H9 (cell line): ENCODE data around the gene RNU4-1. TPM values are rescaled to one million over a fixed set of nuclear protein-coding genes. Genes with fewer than 3 reads are reported as not detected.

Source experiments
- DNase-seq: peaks from one replicate; pipeline ENCODE4 v3.0.0-alpha.2; 2017
- H2AFZ ChIP-seq: one replicate; pipeline ENCODE4 v1.6.1; 2013; ENCODE audit warnings: mild to moderate bottlenecking, low read length, control low read depth, moderate library complexity
- H2AK5ac ChIP-seq: 2 replicates; pipeline ENCODE4 v1.6.1; 2013; ENCODE audit warnings: low read length, control low read depth, mixed read lengths; ENCODE audit not compliant: insufficient read length
- H2BK120ac ChIP-seq: one replicate; pipeline ENCODE4 v1.6.1; 2013; ENCODE audit warnings: low read depth, mild to moderate bottlenecking, low read length, control low read depth, inconsistent platforms; ENCODE audit not compliant: poor library complexity, severe bottlenecking
- H2BK12ac ChIP-seq: 2 replicates; pipeline ENCODE4 v1.6.1; 2013; ENCODE audit warnings: low read length, control low read depth, mixed read lengths, low read depth; ENCODE audit not compliant: insufficient read length
- H2BK15ac ChIP-seq: 2 replicates; pipeline ENCODE4 v1.6.1; 2013; ENCODE audit warnings: low read depth, low read length, control low read depth
- H2BK20ac ChIP-seq: one replicate; pipeline ENCODE4 v1.6.1; 2013; ENCODE audit warnings: low read depth, mild to moderate bottlenecking, low read length, control low read depth, inconsistent platforms; ENCODE audit not compliant: poor library complexity, severe bottlenecking
- H2BK5ac ChIP-seq: 2 replicates; pipeline ENCODE4 v1.6.1; 2013; ENCODE audit warnings: low read length, control low read depth, mixed read lengths; ENCODE audit not compliant: insufficient read length
- H3K14ac ChIP-seq: 2 replicates; pipeline ENCODE4 v1.6.1; 2013; ENCODE audit warnings: low read length, control low read depth; ENCODE audit not compliant: insufficient read depth
- H3K18ac ChIP-seq: 2 replicates; pipeline ENCODE4 v1.6.1; 2013; ENCODE audit warnings: low read depth, mild to moderate bottlenecking, mixed read lengths, low read length, control low read depth; ENCODE audit not compliant: insufficient read length
- H3K23ac ChIP-seq: 2 replicates; pipeline ENCODE4 v1.6.1; 2013; ENCODE audit warnings: low read length, control low read depth, mixed read lengths, low read depth; ENCODE audit not compliant: insufficient read length
- H3K23me2 ChIP-seq: 2 replicates; pipeline ENCODE4 v1.6.1; 2013; ENCODE audit warnings: low read depth, mild to moderate bottlenecking, mixed read lengths, low read length, control low read depth; ENCODE audit not compliant: insufficient read length, poor library complexity, severe bottlenecking
- H3K27ac ChIP-seq: 2 replicates; pipeline ENCODE4 v1.5.1; 2013; ENCODE audit warnings: low read length, control low read depth, mixed read lengths, low read depth; ENCODE audit not compliant: insufficient read length
- H3K27me3 ChIP-seq: 2 replicates; pipeline ENCODE4 v1.6.1; 2013; ENCODE audit warnings: low read length, control low read depth, inconsistent platforms; ENCODE audit not compliant: insufficient read depth
- H3K4ac ChIP-seq: 2 replicates; pipeline ENCODE4 v1.6.1; 2013; ENCODE audit warnings: low read depth, mild to moderate bottlenecking, control low read depth, inconsistent platforms, low read length, moderate library complexity
- H3K4me1 ChIP-seq: 2 replicates; pipeline ENCODE4 v1.6.1; 2013; ENCODE audit warnings: low read length, control low read depth, inconsistent platforms; ENCODE audit not compliant: insufficient read depth
- H3K4me2 ChIP-seq: 2 replicates; pipeline ENCODE4 v1.6.1; 2013; ENCODE audit warnings: low read length, control low read depth, mixed read lengths; ENCODE audit not compliant: insufficient read length, insufficient read depth
- H3K56ac ChIP-seq: 2 replicates; pipeline ENCODE4 v1.6.1; 2013; ENCODE audit warnings: low read depth, mild to moderate bottlenecking, mixed read lengths, low read length, control low read depth; ENCODE audit not compliant: insufficient read length
- H3K79me1 ChIP-seq: 2 replicates; pipeline ENCODE4 v1.6.1; 2013; ENCODE audit warnings: low read depth, mild to moderate bottlenecking, moderate library complexity, low read length, control low read depth, inconsistent platforms; ENCODE audit not compliant: insufficient read depth, poor library complexity, severe bottlenecking
- H3K79me2 ChIP-seq: 2 replicates; pipeline ENCODE4 v1.6.1; 2013; ENCODE audit warnings: low read length, control low read depth, inconsistent platforms; ENCODE audit not compliant: insufficient read depth
- H3K9ac ChIP-seq: 2 replicates; pipeline ENCODE4 v1.6.1; 2013; ENCODE audit warnings: low read length, control low read depth, mixed read lengths; ENCODE audit not compliant: insufficient read length; ENCODE audit errors: extremely low read depth
- H3K9me3 ChIP-seq: one replicate; pipeline ENCODE4 v1.6.1; 2013; ENCODE audit warnings: low read depth, low read length, inconsistent platforms; ENCODE audit not compliant: control insufficient read depth
- H3T11ph ChIP-seq: one replicate; pipeline ENCODE4 v1.6.1; 2013; ENCODE audit warnings: mild to moderate bottlenecking, low read length, control low read depth, inconsistent platforms
- H4K20me1 ChIP-seq: one replicate; pipeline ENCODE4 v1.6.1; 2013; ENCODE audit not compliant: control insufficient read depth, insufficient read length, insufficient read depth
- H4K5ac ChIP-seq: 2 replicates; pipeline ENCODE4 v1.6.1; 2013; ENCODE audit warnings: low read depth, mild to moderate bottlenecking, mixed read lengths, low read length, control low read depth; ENCODE audit not compliant: insufficient read length
- H4K8ac ChIP-seq: replicated peaks from 2 replicates; pipeline ENCODE4 v1.6.1; 2013; ENCODE audit warnings: low read length, control low read depth, mixed read lengths, low read depth; ENCODE audit not compliant: insufficient read length
- H4K91ac ChIP-seq: 2 replicates; pipeline ENCODE4 v1.6.1; 2013; ENCODE audit warnings: low read depth, mild to moderate bottlenecking, moderate library complexity, mixed read lengths, low read length, control low read depth; ENCODE audit not compliant: insufficient read length
- H3K27ac Mint-ChIP-seq, 3 experiments: 2 replicates in 2 of 3; 3 replicates in 1 of 3; pipeline ENCODE4 v1.8.0; 2020 to 2021; ENCODE audit warnings: mixed read lengths in 3 of 3, mild to moderate bottlenecking in 1 of 3, moderate library complexity in 1 of 3
- H3K27me3 Mint-ChIP-seq: 2 replicates; pipeline ENCODE4 v1.8.0; 2021; ENCODE audit warnings: low read depth, mild to moderate bottlenecking, moderate library complexity, mixed read lengths
- H3K36me3 Mint-ChIP-seq, 3 experiments: 2 replicates in 2 of 3; 3 replicates in 1 of 3; pipeline ENCODE4 v1.8.0; 2020 to 2021; ENCODE audit warnings: low read depth in 3 of 3, mixed read lengths in 3 of 3; ENCODE audit not compliant: insufficient read depth in 1 of 3
- H3K4me1 Mint-ChIP-seq, 2 experiments: 2 replicates each; pipeline ENCODE4 v1.8.0; 2020; ENCODE audit warnings: mixed read lengths in 2 of 2
- H3K4me3 Mint-ChIP-seq, 2 experiments: 2 replicates in 1 of 2; 3 replicates in 1 of 2; pipeline ENCODE4 v1.8.0; 2020 to 2021; ENCODE audit warnings: mild to moderate bottlenecking in 2 of 2, mixed read lengths in 2 of 2, moderate library complexity in 1 of 2
- H3K9me3 Mint-ChIP-seq, 2 experiments: 2 replicates in 1 of 2; 3 replicates in 1 of 2; pipeline ENCODE4 v1.8.0; 2020; ENCODE audit warnings: mild to moderate bottlenecking in 2 of 2, mixed read lengths in 2 of 2, moderate library complexity in 1 of 2
- CTCF ChIP-seq: fragments of 200-600 bp; sonication (generic); conservative IDR thresholded peaks from 3 replicates; pipeline ENCODE4 v1.8.0; 2021; ENCODE audit warnings: antibody characterized with exemption, mild to moderate bottlenecking
- WGBS: extraction: QIAGEN DNeasy Blood & Tissue Kit; methylation state at CpG from one replicate; pipeline ENCODE4 v1.1.7; 2013; ENCODE audit warnings: missing lambda C conversion rate, low lambda C conversion rate, mixed read lengths; ENCODE audit not compliant: insufficient read length; ENCODE audit errors: extremely low coverage; 5-methylcytosine and 5-hydroxymethylcytosine counted together
- total RNA-seq: library from RNA; stranded (reverse); gene quantifications from 2 replicates; pipeline ENCODE4 v1.2.1, GENCODE V29; 2021

Gene RNU4-1
- total RNA-seq, 1 experiment from 2014 or later = 3,262 TPM

GRCh38 chr12:120331390-120331789, 38.4 kb upstream of the RNU4-1 start:
- Histone ChIP-seq H3K4me1 (no peaks in the 10 kb centered on the region), H2BK20ac (no peak overlapping the region), H3K9ac (no peak overlapping the region), H3K79me1 (no peaks in the 10 kb centered on the region), H2BK5ac (no peak overlapping the region), H3K14ac (no peak overlapping the region), H2BK15ac (no peak overlapping the region), H4K8ac (no peak overlapping the region), H4K20me1 (no peaks in the 10 kb centered on the region), H3K9me3 (no peaks in the 10 kb centered on the region), H3K27ac (no peak overlapping the region), H3K23me2 (no peaks in the 10 kb centered on the region), H3T11ph (no peak overlapping the region), H4K91ac (no peak overlapping the region), H4K5ac (no peak overlapping the region), H2BK12ac (no peak overlapping the region), H3K18ac (no peak overlapping the region), H3K27me3 (no peaks in the 10 kb centered on the region), H3K79me2 (no peaks in the 10 kb centered on the region), H3K23ac (no peak overlapping the region), H3K4ac (no peak overlapping the region), H2AK5ac (no peak overlapping the region), H2BK120ac (no peak overlapping the region), H3K4me2 (no peak overlapping the region), H2AFZ (no peak overlapping the region), H3K56ac (no peak overlapping the region)
- peaks cover 7% of the 10 kb centered on the region in 2 experiments for H3K9me3 Mint-ChIP-seq
- no CpG with 5 or more reads among the region's 3 CpGs for WGBS
- no peaks in the 10 kb centered on the region for H3K4me1 Mint-ChIP-seq
- peaks cover 0 to 6% (median 5%) of the 10 kb centered on the region in 3 experiments; a peak in 4 of 7 replicates for H3K36me3 Mint-ChIP-seq
- no peak for DNase-seq
- H3K4me3 Mint-ChIP-seq = no peak overlapping the region; a peak in 1 of 5 replicates
- no peak for TF ChIP-seq CTCF
- peaks cover 10% of the 10 kb centered on the region for H3K27me3 Mint-ChIP-seq
- H3K27ac Mint-ChIP-seq = no peak overlapping the region
